M059J (cell line): Measurements from ENCODE around the gene TLE3. TPM values are rescaled to one million over a fixed set of nuclear protein-coding genes. Genes with fewer than 3 reads are reported as not detected.

Experiments
- DNase-seq: peaks from one replicate; pipeline ENCODE4 v3.0.0-alpha.2; 2012; ENCODE audit warnings: low read depth
- total RNA-seq: library from RNA; depleted of rRNA; stranded (reverse); fragments of >200 nt; shearing (Covaris generic); gene quantifications from 2 replicates; pipeline ENCODE4 v1.2.3, GENCODE V29; 2014

The TLE3 gene
- total RNA-seq, 1 experiment from 2014 or later = 6.4 TPM

GRCh38 chr15:70006259-70007147, 91.2 kb downstream of the TLE3 start:
- DNase-seq = no peak

- no peak for DNase-seq
Measured at GRCh38 chr15:70004826-70005225, 92.9 kb downstream of the TLE3 start.

GRCh38 chr15:70002897-70003296, 94.8 kb downstream of the TLE3 start:
- DNase-seq = no peak

GRCh38 chr15:70001859-70002258, 95.9 kb downstream of the TLE3 start:
- DNase-seq = no peak

- DNase-seq = no peak
Measured at GRCh38 chr15:69999392-70000085, 98.2 kb downstream of the TLE3 start.

GRCh38 chr15:69998541-69999391, 99.0 kb downstream of the TLE3 start:
- DNase-seq = no peak

- peak; percentile 68 for DNase-seq
Measured at GRCh38 chr15:69997813-69998212, 99.9 kb downstream of the TLE3 start.
